H1 (cell line): Measurements from ENCODE around the gene ZNF385C. TPM values are rescaled to one million over a fixed set of nuclear protein-coding genes. Genes with fewer than 3 reads are reported as not detected.
A peak's percentile ranks its signal among the peaks of the same experiment; 100 is the strongest.

Experiments used
- CTCF ChIA-PET: fragments of 300-600 bp; sonication (Branson Sonifier 250); formaldehyde crosslinking; loops from one replicate; lab custom pipeline; 2021; ENCODE audit not compliant: partially characterized antibody; lab: Charles Lee
- POLR2A ChIA-PET: fragments of 300-600 bp; sonication (Branson Sonifier 250); formaldehyde crosslinking; loops from one replicate; lab custom pipeline; 2021; ENCODE audit warnings: inconsistent platforms; ENCODE audit not compliant: partially characterized antibody; lab: Charles Lee
- DNase-seq, 2 experiments: peaks; one replicate each; pipeline versions ENCODE4 v3.0.0 to v3.0.0-alpha.2; 2010 to 2022; ENCODE audit warnings: low spot score in 2 of 2, low read depth in 1 of 2, mixed read lengths in 1 of 2
- FAIRE-seq: peaks from 2 replicates; lab custom pipeline; 2011; peaks lifted over from hg19 to GRCh38; lab: Jason Lieb, UNC
- H2AFZ ChIP-seq: 2 replicates; pipeline ENCODE4 v1.8.1; 2012; ENCODE audit warnings: low read length, inconsistent platforms
- H2AK5ac ChIP-seq: 2 replicates; pipeline ENCODE4 v1.6.1; 2013; ENCODE audit warnings: low read depth, low read length
- H2BK120ac ChIP-seq: replicated peaks from 2 replicates; pipeline ENCODE3; 2013; ENCODE audit warnings: low read depth, low read length, inconsistent platforms
- H2BK12ac ChIP-seq: 2 replicates; pipeline ENCODE4 v1.6.1; 2013; ENCODE audit warnings: low read depth, low read length
- H2BK15ac ChIP-seq: 2 replicates; pipeline ENCODE4 v1.6.1; 2013; ENCODE audit warnings: low read length
- H2BK20ac ChIP-seq: 2 replicates; pipeline ENCODE4 v1.6.1; 2013; ENCODE audit warnings: low read length
- H2BK5ac ChIP-seq: 2 replicates; pipeline ENCODE4 v1.6.1; 2013; ENCODE audit warnings: low read depth, low read length
- H3K14ac ChIP-seq: 2 replicates; pipeline ENCODE4 v1.6.1; 2013; ENCODE audit warnings: inconsistent platforms; ENCODE audit not compliant: insufficient read length
- H3K18ac ChIP-seq: 2 replicates; pipeline ENCODE4 v1.6.1; 2013; ENCODE audit warnings: low read length; ENCODE audit errors: extremely low read depth
- H3K23ac ChIP-seq: 2 replicates; pipeline ENCODE4 v1.6.1; 2013; ENCODE audit warnings: inconsistent platforms; ENCODE audit not compliant: insufficient read length
- H3K23me2 ChIP-seq: 2 replicates; pipeline ENCODE4 v1.6.1; 2013; ENCODE audit warnings: low read depth, low read length
- H3K27ac ChIP-seq: 2 replicates; pipeline ENCODE4 v1.6.1; 2011; ENCODE audit warnings: low read depth, low read length, inconsistent platforms
- H3K27me3 ChIP-seq, 4 experiments: replicated peaks in 1 of 4; 1 replicate in 1 of 4; 2 replicates in 3 of 4; pipeline versions ENCODE4 v1.6.1 to v1.8.1; 2011 to 2013; ENCODE audit warnings: low read length in 3 of 4, mild to moderate bottlenecking in 3 of 4, inconsistent platforms in 2 of 4, mixed read lengths in 2 of 4, moderate library complexity in 1 of 4; ENCODE audit not compliant: control insufficient read depth in 3 of 4, insufficient read depth in 3 of 4; ENCODE audit errors: extremely low read depth in 1 of 4
- H3K36me3 ChIP-seq, 4 experiments: 2 replicates each; pipeline versions ENCODE4 v1.6.1 to v1.8.1; 2011 to 2013; ENCODE audit warnings: mild to moderate bottlenecking in 4 of 4, low read length in 3 of 4, moderate library complexity in 2 of 4, control low read depth in 1 of 4, inconsistent platforms in 1 of 4; ENCODE audit not compliant: insufficient read depth in 4 of 4, control insufficient read depth in 2 of 4
- H3K4ac ChIP-seq: replicated peaks from 2 replicates; pipeline ENCODE3; 2013; ENCODE audit warnings: low read length, low read depth, mixed read lengths, inconsistent platforms; ENCODE audit not compliant: insufficient read length
- H3K4me1 ChIP-seq, 4 experiments: replicated peaks in 1 of 4; 1 replicate in 1 of 4; 2 replicates in 3 of 4; pipeline versions ENCODE4 v1.6.1 to v1.8.1; 2011 to 2013; ENCODE audit warnings: low read length in 3 of 4, inconsistent platforms in 2 of 4, mixed read lengths in 1 of 4; ENCODE audit not compliant: insufficient read depth in 4 of 4, control insufficient read depth in 3 of 4
- H3K4me2 ChIP-seq, 2 experiments: 2 replicates each; pipeline versions ENCODE4 v1.6.1 to v1.8.1; 2011 to 2013; ENCODE audit warnings: low read depth in 2 of 2, low read length in 2 of 2, control low read depth in 1 of 2, inconsistent platforms in 1 of 2, mild to moderate bottlenecking in 1 of 2; ENCODE audit not compliant: insufficient read depth in 1 of 2
- H3K4me3 ChIP-seq, 4 experiments: fragments of 200-600, 300-600 bp in 1 of 4; sonication (generic), shearing (Covaris generic), sonication (Bioruptor Twin) in 1 of 4; 2 replicates each; pipeline versions ENCODE4 v1.5.1 to v1.8.1; 2011 to 2016; ENCODE audit warnings: low read length in 4 of 4, low read depth in 3 of 4, control low read depth in 2 of 4, inconsistent platforms in 2 of 4, mild to moderate bottlenecking in 2 of 4, mixed read lengths in 1 of 4, moderate library complexity in 1 of 4; ENCODE audit not compliant: insufficient read depth in 2 of 4; ENCODE audit errors: extremely low read depth in 1 of 4
- H3K56ac ChIP-seq: replicated peaks from 2 replicates; pipeline ENCODE3; 2013; ENCODE audit warnings: low read depth, mild to moderate bottlenecking, mixed read lengths, low read length, inconsistent platforms; ENCODE audit not compliant: insufficient read length
- H3K79me1 ChIP-seq: 2 replicates; pipeline ENCODE4 v1.6.1; 2013; ENCODE audit warnings: low read depth, low read length, control low read depth
- H3K79me2 ChIP-seq, 2 experiments: 2 replicates each; pipeline versions ENCODE4 v1.6.1 to v1.8.1; 2012 to 2013; ENCODE audit warnings: low read length in 2 of 2, mild to moderate bottlenecking in 2 of 2, inconsistent platforms in 1 of 2; ENCODE audit not compliant: insufficient read depth in 2 of 2, control insufficient read depth in 1 of 2
- H3K9ac ChIP-seq, 4 experiments: replicated peaks in 1 of 4; 1 replicate in 1 of 4; 2 replicates in 3 of 4; pipeline versions ENCODE4 v1.6.1 to v1.8.1; 2011 to 2013; ENCODE audit warnings: low read depth in 3 of 4, low read length in 3 of 4, control low read depth in 2 of 4, mild to moderate bottlenecking in 2 of 4, moderate library complexity in 2 of 4, inconsistent platforms in 1 of 4; ENCODE audit errors: extremely low read depth in 1 of 4
- H3K9me3 ChIP-seq, 2 experiments: 2 replicates each; pipeline versions ENCODE4 v1.6.1 to v1.8.1; 2012 to 2013; ENCODE audit warnings: mild to moderate bottlenecking in 2 of 2, moderate library complexity in 2 of 2, control low read depth in 1 of 2, inconsistent platforms in 1 of 2, low read depth in 1 of 2, low read length in 1 of 2, mixed read lengths in 1 of 2; ENCODE audit not compliant: insufficient read depth in 2 of 2
- H4K20me1 ChIP-seq, 2 experiments: replicated peaks in 1 of 2; 2 replicates each; pipeline versions ENCODE3 to v1.8.1; 2011 to 2013; ENCODE audit warnings: inconsistent platforms in 2 of 2, low read length in 2 of 2, mild to moderate bottlenecking in 1 of 2; ENCODE audit not compliant: insufficient read depth in 2 of 2, control insufficient read depth in 1 of 2
- H4K5ac ChIP-seq: 2 replicates; pipeline ENCODE4 v1.6.1; 2013; ENCODE audit warnings: low read length, low read depth, mixed read lengths, inconsistent platforms; ENCODE audit not compliant: insufficient read length
- H4K8ac ChIP-seq: 2 replicates; pipeline ENCODE4 v1.8.0; 2013; ENCODE audit warnings: mild to moderate bottlenecking, moderate library complexity, low read length, inconsistent platforms; ENCODE audit not compliant: insufficient read depth; ENCODE audit errors: extremely low read depth
- H4K91ac ChIP-seq: replicated peaks from 2 replicates; pipeline ENCODE3; 2013; ENCODE audit warnings: low read length, mixed read lengths, inconsistent platforms; ENCODE audit not compliant: insufficient read length
- CHD2 ChIP-seq: IDR thresholded peaks from 2 replicates; pipeline ENCODE4 v1.6.1; 2012; ENCODE audit warnings: low read length, improper control_type of control experiment
- CREB1 ChIP-seq: IDR thresholded peaks from 2 replicates; pipeline ENCODE4 v1.6.1; 2012; ENCODE audit warnings: inconsistent platforms
- EZH2 ChIP-seq: fragments of 200-600 bp; sonication (generic); IDR thresholded peaks from 2 replicates; pipeline ENCODE4 v1.7.1; 2012; ENCODE audit warnings: low read depth, mild to moderate bottlenecking, moderate library complexity, low read length, inconsistent platforms; ENCODE audit not compliant: severe bottlenecking
- RAD21 ChIP-seq, 2 experiments: IDR thresholded peaks in 1 of 2; conservative IDR thresholded peaks in 1 of 2; 2 replicates each; pipeline ENCODE4 v1.6.1; 2011; ENCODE audit warnings: low read depth in 2 of 2, low read length in 2 of 2, improper control_type of control experiment in 1 of 2, inconsistent platforms in 1 of 2, mild to moderate bottlenecking in 1 of 2, moderate library complexity in 1 of 2
- SIX5 ChIP-seq: IDR thresholded peaks from 2 replicates; pipeline ENCODE4 v1.6.1; 2011; ENCODE audit warnings: mild to moderate bottlenecking, low read depth, low read length
- TCF12 ChIP-seq: IDR thresholded peaks from 2 replicates; pipeline ENCODE4 v1.6.1; 2011; ENCODE audit warnings: low read depth, mild to moderate bottlenecking, low read length
- TEAD4 ChIP-seq: IDR thresholded peaks from 2 replicates; pipeline ENCODE4 v1.6.1; 2012; ENCODE audit warnings: low read depth, low read length, inconsistent platforms, mixed read lengths
- WGBS, 2 experiments: shearing (Covaris generic) in 1 of 2; methylation state at CpG; one replicate each; pipeline versions ENCODE4 v1.1.6 to v1.1.7; 2013 to 2015; ENCODE audit warnings: low lambda C conversion rate in 2 of 2, mixed read lengths in 2 of 2, inconsistent platforms in 1 of 2, low coverage in 1 of 2, missing lambda C conversion rate in 1 of 2; ENCODE audit not compliant: insufficient replicate concordance in 2 of 2, insufficient coverage in 1 of 2, insufficient read length in 1 of 2; ENCODE audit errors: extremely low coverage in 1 of 2, missing lambda C conversion rate in 1 of 2; 5-methylcytosine and 5-hydroxymethylcytosine counted together
- polyA plus RNA-seq, 7 experiments: library from polyadenylated mRNA; depleted of rRNA in 3 of 7; stranded (reverse) in 5 of 7; unstranded in 2 of 7; fragments of >200 nt in 5 of 7; fragments of 200-250 nt in 2 of 7; gene quantifications; 1 replicate in 5 of 7; 2 replicates in 1 of 7; 4 replicates in 1 of 7; pipeline versions ENCODE4 v1.2.1 to v1.2.3, GENCODE V29; 2011 to 2013; ENCODE audit warnings: missing spikeins in 2 of 7, mixed read lengths in 2 of 7
- total RNA-seq: library from RNA; stranded (reverse); fragmentation: NEBNext Ultra II Directional; extraction: Animal tissue kit (Norgen Biotek cat#: 25700); gene quantifications from 2 replicates; pipeline ENCODE4 v1.2.1, GENCODE V29; 2021

Gene ZNF385C
- total and polyA plus RNA-seq, 2 of the 8 experiments (the other 6 are each of a cell fraction or from before 2014, with no cell fraction given) = 3.9 to 6.1 TPM

- H2BK120ac ChIP-seq = no peak within 1 kb of the TSS
- FAIRE-seq (no peak), DNase-seq (no peak)
- H2BK5ac ChIP-seq = no peak within 1 kb of the TSS
- H4K20me1 ChIP-seq = peaks cover 0 to 4% of the 10 kb centered on the region in 2 experiments
- H3K27ac ChIP-seq = no peak within 1 kb of the TSS
- no peak within 1 kb of the TSS; the same call in 1 of the 2 replicates for H4K8ac ChIP-seq
- TF ChIP-seq CREB1 (no peak), SIX5 (no peak), TCF12 (no peak), CHD2 (no peak), TEAD4 (no peak), EZH2 (no peak), RAD21 (IDR thresholded peaks at IDR 0.05 in 1 of 2, conservative IDR thresholded peaks at IDR 0.05 in 1 of 2; ENCODE audit: low read depth in 2 of 2, low read length in 2 of 2) (no peak)
- WGBS, 2 experiments = 79% methylated on average over 10 of the region's 10 CpGs; no CpG with 5 or more reads in 1 of the 2 experiments
- H4K91ac ChIP-seq = no peak within 1 kb of the TSS
- peak within 1 kb of the TSS; percentile 17; the same call in 1 of the 2 replicates for H2BK12ac ChIP-seq
- H3K9ac ChIP-seq = no peak within 1 kb of the TSS; a peak in 1 of 7 replicates
- H3K14ac ChIP-seq = no peak within 1 kb of the TSS
- no peak within 1 kb of the TSS for H2AK5ac ChIP-seq
- H3K4me3 ChIP-seq = no peak within 1 kb of the TSS
- H3K23me2 ChIP-seq = no peaks in the 10 kb centered on the region
- H3K9me3 ChIP-seq = no peaks in the 10 kb centered on the region
- no peak within 1 kb of the TSS for H2AFZ ChIP-seq
- 0 out of 2 replicates have a peak within 1 kb of the TSS, but pooled peaks have one; percentile 32 for H3K18ac ChIP-seq
- H2BK20ac ChIP-seq = no peak within 1 kb of the TSS
- H3K36me3 ChIP-seq = peaks cover 3 to 12% (median 5%) of the 10 kb centered on the region in 4 experiments; a peak in 6 of 8 replicates
- CTCF ChIA-PET = interaction anchor here (1.1 to 39.4 kb wide), 9 partner anchors 10 to 376 kb away, joined by 3 to 1084 read pairs (median 5); partner anchors contain the start of genes DNAJC7, HSPB9, NKIRAS2 and ZNF385C
- H3K4me1 ChIP-seq = peaks cover 0 to 18% (median 10%) of the 10 kb centered on the region in 4 experiments; a peak in 6 of 7 replicates
- H3K4ac ChIP-seq = no peak within 1 kb of the TSS
- H3K23ac ChIP-seq = no peak within 1 kb of the TSS
- no peak within 1 kb of the TSS for H3K56ac ChIP-seq
- POLR2A ChIA-PET = interaction anchor here (0.9 to 7.2 kb wide), 11 partner anchors 8 to 100 kb away, joined by 3 to 51 read pairs (median 4); partner anchors contain the start of genes DNAJC7, HSPB9, KAT2A and NKIRAS2
- H3K79me1 ChIP-seq = no peaks in the 10 kb centered on the region
- no peaks in the 10 kb centered on the region for H3K27me3 ChIP-seq
- 0 out of 2 replicates have a peak within 1 kb of the TSS, but pooled peaks have one; percentile 72 for H2BK15ac ChIP-seq
- no peaks in the 10 kb centered on the region for H3K79me2 ChIP-seq
- no peak within 1 kb of the TSS for H3K4me2 ChIP-seq
- H4K5ac ChIP-seq = no peak within 1 kb of the TSS
These were observed 14.4 kb upstream of the ZNF385C start, which contains the start of gene DHX58 for GRCh38 chr17:42112552-42113176. Gene DHX58, minus strand, starts transcription at chr17:42112714. Its CDS starts 822 bp downstream, at chr17:42111892.
